ENCODE measurements around the gene TAF11. TPM values are rescaled to one million over a fixed set of nuclear protein-coding genes. Genes with fewer than 3 reads are reported as not detected.

The TAF11 gene
- polyA plus RNA-seq, 1 experiment: 35.4 TPM

GRCh38 chr6:34866509-34866908 is 21.3 kb downstream of the TAF11 start:
- no peak for TF ChIP-seq CTCF (IDR thresholded peaks at IDR 0.05; ENCODE audit: low read depth, low read length)
- Histone ChIP-seq H3K4me3 (ENCODE audit: low read depth, low read length) (no peak overlapping the region), H3K27ac (ENCODE audit: low read depth, low read length) (no peak overlapping the region), H3K9me3 (ENCODE audit: control insufficient read depth, insufficient read depth, low read length) (no peaks in the 10 kb centered on the region), H3K27me3 (ENCODE audit: control insufficient read depth, insufficient read depth, low read length) (no peaks in the 10 kb centered on the region)
- CTCF ChIA-PET: no interaction called here
- no peak for DNase-seq (ENCODE audit: low read depth, low spot score)
- POLR2A ChIA-PET: no interaction called here

GRCh38 chr6:34865107-34865506 is 22.7 kb downstream of the TAF11 start:
- Histone ChIP-seq H3K9me3 (ENCODE audit: control insufficient read depth, insufficient read depth, low read length) (no peaks in the 10 kb centered on the region), H3K27me3 (ENCODE audit: control insufficient read depth, insufficient read depth, low read length) (no peaks in the 10 kb centered on the region), H3K27ac (ENCODE audit: low read depth, low read length) (no peak overlapping the region), H3K4me3 (ENCODE audit: low read depth, low read length) (no peak overlapping the region)
- no peak for DNase-seq (ENCODE audit: low read depth, low spot score)
- ChIA-PET CTCF (no interaction called here), POLR2A (no interaction called here)
- no peak for TF ChIP-seq CTCF (IDR thresholded peaks at IDR 0.05; ENCODE audit: low read depth, low read length)

GRCh38 chr6:34864007-34864406 is 23.8 kb downstream of the TAF11 start:
- ChIA-PET CTCF (no interaction called here), POLR2A (no interaction called here)
- Histone ChIP-seq H3K27me3 (ENCODE audit: control insufficient read depth, insufficient read depth, low read length) (no peaks in the 10 kb centered on the region), H3K9me3 (ENCODE audit: control insufficient read depth, insufficient read depth, low read length) (no peaks in the 10 kb centered on the region), H3K27ac (ENCODE audit: low read depth, low read length) (no peak overlapping the region), H3K4me3 (ENCODE audit: low read depth, low read length) (no peak overlapping the region)
- no peak for DNase-seq (ENCODE audit: low read depth, low spot score)
- no peak for TF ChIP-seq CTCF (IDR thresholded peaks at IDR 0.05; ENCODE audit: low read depth, low read length)

GRCh38 chr6:34860776-34861175 is 27.1 kb downstream of the TAF11 start:
- DNase-seq (ENCODE audit: low read depth, low spot score): no peak
- ChIA-PET CTCF (no interaction called here), POLR2A (no interaction called here)
- no peak overlapping the region for H3K27ac ChIP-seq (ENCODE audit: low read depth, low read length)
- no peak overlapping the region for H3K4me3 ChIP-seq (ENCODE audit: low read depth, low read length)
- no peaks in the 10 kb centered on the region for H3K27me3 ChIP-seq (ENCODE audit: control insufficient read depth, insufficient read depth, low read length)
- TF ChIP-seq CTCF (IDR thresholded peaks at IDR 0.05; ENCODE audit: low read depth, low read length): no peak
- no peaks in the 10 kb centered on the region for H3K9me3 ChIP-seq (ENCODE audit: control insufficient read depth, insufficient read depth, low read length)

- POLR2A ChIA-PET: no interaction called here
- Histone ChIP-seq H3K4me3 (ENCODE audit: low read depth, low read length) (no peak overlapping the region), H3K9me3 (ENCODE audit: control insufficient read depth, insufficient read depth, low read length) (no peaks in the 10 kb centered on the region), H3K27ac (ENCODE audit: low read depth, low read length) (no peak overlapping the region), H3K27me3 (ENCODE audit: control insufficient read depth, insufficient read depth, low read length) (no peaks in the 10 kb centered on the region)
- no peak for DNase-seq (ENCODE audit: low read depth, low spot score)
- TF ChIP-seq CTCF (IDR thresholded peaks at IDR 0.05; ENCODE audit: low read depth, low read length): no peak
- CTCF ChIA-PET: no interaction called here
Measured at GRCh38 chr6:34859951-34860350, 27.9 kb downstream of the TAF11 start.

Measured in AG04450 (cell line).